Liver (tissue), 9 donors: ENCODE measurements around the gene ZNF492. TPM values are rescaled to one million over a fixed set of nuclear protein-coding genes. Genes with fewer than 3 reads are reported as not detected.

Experiments used
- DNase-seq: peaks from one replicate; pipeline ENCODE4 v3.0.0-alpha.2; 2017; ENCODE audit warnings: low spot score
- H3K27ac ChIP-seq, 2 donors: one replicate each; pipeline ENCODE4 v1.7.0; 2013; ENCODE audit warnings: inconsistent platforms in 2 of 2, low read length in 2 of 2, control low read depth in 1 of 2, low read depth in 1 of 2, mild to moderate bottlenecking in 1 of 2
- H3K27me3 ChIP-seq, 4 donors: one replicate each; pipeline versions ENCODE4 v1.6.1 to v1.7.0; 2013; ENCODE audit warnings: low read length in 3 of 4, inconsistent platforms in 1 of 4, mild to moderate bottlenecking in 1 of 4, moderate library complexity in 1 of 4; ENCODE audit not compliant: control insufficient read depth in 4 of 4, insufficient read depth in 4 of 4
- H3K36me3 ChIP-seq, 4 donors: one replicate each; pipeline versions ENCODE4 v1.6.1 to v1.7.0; 2013; ENCODE audit warnings: low read length in 3 of 4, mild to moderate bottlenecking in 3 of 4, low read depth in 1 of 4, moderate library complexity in 1 of 4; ENCODE audit not compliant: control insufficient read depth in 4 of 4, insufficient read depth in 3 of 4
- H3K4me1 ChIP-seq, 4 donors: one replicate each; pipeline versions ENCODE4 v1.6.1 to v1.7.0; 2013; ENCODE audit warnings: low read length in 3 of 4, mild to moderate bottlenecking in 3 of 4, moderate library complexity in 1 of 4; ENCODE audit not compliant: control insufficient read depth in 4 of 4, insufficient read depth in 4 of 4
- H3K4me3 ChIP-seq, 3 donors: one replicate each; pipeline versions ENCODE4 v1.6.1 to v1.7.0; 2013; ENCODE audit warnings: low read length in 3 of 3, control low read depth in 1 of 3, low read depth in 1 of 3, mild to moderate bottlenecking in 1 of 3
- H3K9ac ChIP-seq, 2 donors: one replicate each; pipeline ENCODE4 v1.7.0; 2013; ENCODE audit warnings: low read length in 2 of 2, mild to moderate bottlenecking in 2 of 2, moderate library complexity in 2 of 2, control low read depth in 1 of 2, low read depth in 1 of 2
- H3K9me3 ChIP-seq, 4 donors: one replicate each; pipeline versions ENCODE4 v1.6.1 to v1.7.0; 2013; ENCODE audit warnings: low read length in 3 of 4; ENCODE audit not compliant: control insufficient read depth in 4 of 4
- ATF3 ChIP-seq: IDR thresholded peaks from 2 replicates; pipeline ENCODE4 v1.6.1; 2016; ENCODE audit warnings: antibody characterized with exemption
- CTCF ChIP-seq: fragments of 150-350 bp; IDR thresholded peaks from 2 replicates; pipeline ENCODE4 v1.5.1; 2017; ENCODE audit warnings: improper control_type of control experiment, low read depth, low read length; ENCODE audit not compliant: missing input control
- EGR1 ChIP-seq, 2 donors: IDR thresholded peaks; 2 replicates each; pipeline ENCODE4 v1.6.1; 2016 to 2018; ENCODE audit warnings: antibody characterized with exemption in 2 of 2, low read depth in 2 of 2
- FOXA1 ChIP-seq: IDR thresholded peaks from 2 replicates; pipeline ENCODE4 v1.6.1; 2016; ENCODE audit warnings: antibody characterized with exemption
- FOXA2 ChIP-seq: IDR thresholded peaks from 2 replicates; pipeline ENCODE4 v1.6.1; 2016; ENCODE audit warnings: antibody characterized with exemption
- GABPA ChIP-seq, 2 donors: IDR thresholded peaks in 1 of 2; conservative IDR thresholded peaks in 1 of 2; 2 replicates each; pipeline ENCODE4 v1.6.1; 2016; ENCODE audit warnings: antibody characterized with exemption in 2 of 2, mild to moderate bottlenecking in 1 of 2, moderate library complexity in 1 of 2
- HNF4A ChIP-seq, 2 donors: conservative IDR thresholded peaks; 2 replicates each; pipeline ENCODE4 v1.6.1; 2016; ENCODE audit warnings: antibody characterized with exemption in 2 of 2, mild to moderate bottlenecking in 2 of 2
- HNF4G ChIP-seq: IDR thresholded peaks from 2 replicates; pipeline ENCODE4 v1.6.1; 2016; ENCODE audit warnings: antibody characterized with exemption
- JUND ChIP-seq, 2 donors: IDR thresholded peaks; 2 replicates each; pipeline ENCODE4 v1.6.1; 2016; ENCODE audit warnings: antibody characterized with exemption in 2 of 2
- NR2F2 ChIP-seq: IDR thresholded peaks from 2 replicates; pipeline ENCODE4 v1.6.1; 2016; ENCODE audit warnings: antibody characterized with exemption
- RAD21 ChIP-seq, 2 donors: IDR thresholded peaks; 2 replicates each; pipeline ENCODE4 v1.6.1; 2016; ENCODE audit warnings: antibody characterized with exemption in 2 of 2, mild to moderate bottlenecking in 2 of 2
- RXRA ChIP-seq, 2 donors: IDR thresholded peaks; 2 replicates each; pipeline ENCODE4 v1.6.1; 2017 to 2018; ENCODE audit warnings: antibody characterized with exemption in 2 of 2, mild to moderate bottlenecking in 1 of 2
- SP1 ChIP-seq: IDR thresholded peaks from 2 replicates; pipeline ENCODE4 v1.6.1; 2018; ENCODE audit warnings: antibody characterized with exemption, mild to moderate bottlenecking
- TAF1 ChIP-seq: conservative IDR thresholded peaks from 2 replicates; pipeline ENCODE4 v1.6.1; 2016; ENCODE audit warnings: antibody characterized with exemption, mild to moderate bottlenecking
- YY1 ChIP-seq: IDR thresholded peaks from 2 replicates; pipeline ENCODE4 v1.6.1; 2016; ENCODE audit warnings: antibody characterized with exemption, mild to moderate bottlenecking
- ZBTB33 ChIP-seq: IDR thresholded peaks from 2 replicates; pipeline ENCODE4 v1.6.1; 2016; ENCODE audit warnings: antibody characterized with exemption
- WGBS: extraction: QIAGEN DNeasy Blood & Tissue Kit; methylation state at CpG from one replicate; pipeline ENCODE4 v1.1.7; 2013; 5-methylcytosine and 5-hydroxymethylcytosine counted together
- polyA plus RNA-seq, 2 donors: library from polyadenylated mRNA; stranded (reverse) in 1 of 2; unstranded in 1 of 2; fragments of 200-250 nt in 1 of 2; fragments of >200 nt in 1 of 2; fragmentation: Nextera tagmentation in 1 of 2; extraction: Ambion mirVana in 1 of 2; gene quantifications; one replicate each; pipeline versions ENCODE4 v1.2.1 to v1.2.3, GENCODE V29; 2013 to 2015
- total RNA-seq, 2 donors: library from RNA; depleted of rRNA; stranded (reverse); fragments of >200 nt; gene quantifications; one replicate each; pipeline ENCODE4 v1.2.3, GENCODE V29; 2014
- TF ChIP-seq, protein P1 (sequence below): IDR thresholded peaks from 2 replicates; pipeline ENCODE4 v1.6.1; 2016; ENCODE audit warnings: antibody characterized with exemption, mild to moderate bottlenecking
- TF ChIP-seq, protein P2 (sequence below): IDR thresholded peaks from 2 replicates; pipeline ENCODE4 v1.6.1; 2016; ENCODE audit warnings: antibody characterized with exemption
- donor health status: healthy.
- donor health status: healthy.
- donor health status: healthy.
- donor health status: healthy.
- donor health status: healthy.

The ZNF492 gene
- total and polyA plus RNA-seq, 4 donors = under 0.01 to 2.4 (median 0.01) TPM; not detected in 1

- TF ChIP-seq, protein P1, sequence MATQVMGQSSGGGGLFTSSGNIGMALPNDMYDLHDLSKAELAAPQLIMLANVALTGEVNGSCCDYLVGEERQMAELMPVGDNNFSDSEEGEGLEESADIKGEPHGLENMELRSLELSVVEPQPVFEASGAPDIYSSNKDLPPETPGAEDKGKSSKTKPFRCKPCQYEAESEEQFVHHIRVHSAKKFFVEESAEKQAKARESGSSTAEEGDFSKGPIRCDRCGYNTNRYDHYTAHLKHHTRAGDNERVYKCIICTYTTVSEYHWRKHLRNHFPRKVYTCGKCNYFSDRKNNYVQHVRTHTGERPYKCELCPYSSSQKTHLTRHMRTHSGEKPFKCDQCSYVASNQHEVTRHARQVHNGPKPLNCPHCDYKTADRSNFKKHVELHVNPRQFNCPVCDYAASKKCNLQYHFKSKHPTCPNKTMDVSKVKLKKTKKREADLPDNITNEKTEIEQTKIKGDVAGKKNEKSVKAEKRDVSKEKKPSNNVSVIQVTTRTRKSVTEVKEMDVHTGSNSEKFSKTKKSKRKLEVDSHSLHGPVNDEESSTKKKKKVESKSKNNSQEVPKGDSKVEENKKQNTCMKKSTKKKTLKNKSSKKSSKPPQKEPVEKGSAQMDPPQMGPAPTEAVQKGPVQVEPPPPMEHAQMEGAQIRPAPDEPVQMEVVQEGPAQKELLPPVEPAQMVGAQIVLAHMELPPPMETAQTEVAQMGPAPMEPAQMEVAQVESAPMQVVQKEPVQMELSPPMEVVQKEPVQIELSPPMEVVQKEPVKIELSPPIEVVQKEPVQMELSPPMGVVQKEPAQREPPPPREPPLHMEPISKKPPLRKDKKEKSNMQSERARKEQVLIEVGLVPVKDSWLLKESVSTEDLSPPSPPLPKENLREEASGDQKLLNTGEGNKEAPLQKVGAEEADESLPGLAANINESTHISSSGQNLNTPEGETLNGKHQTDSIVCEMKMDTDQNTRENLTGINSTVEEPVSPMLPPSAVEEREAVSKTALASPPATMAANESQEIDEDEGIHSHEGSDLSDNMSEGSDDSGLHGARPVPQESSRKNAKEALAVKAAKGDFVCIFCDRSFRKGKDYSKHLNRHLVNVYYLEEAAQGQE = no peak
- TF ChIP-seq, protein P2, sequence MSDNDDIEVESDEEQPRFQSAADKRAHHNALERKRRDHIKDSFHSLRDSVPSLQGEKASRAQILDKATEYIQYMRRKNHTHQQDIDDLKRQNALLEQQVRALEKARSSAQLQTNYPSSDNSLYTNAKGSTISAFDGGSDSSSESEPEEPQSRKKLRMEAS = no peak
These were observed 11.0 kb upstream of the ZNF492 start (continued) for GRCh38 chr19:22622901-22623840.

GRCh38 chr19:22623841-22624221, 10.3 kb upstream of the ZNF492 start:
- Histone ChIP-seq H3K9ac (no peak overlapping the region), H3K27ac (no peak overlapping the region), H3K4me1 (no peaks in the 10 kb centered on the region), H3K27me3 (peaks cover 0 to 4% (median 0%) of the 10 kb centered on the region in 4 donors), H3K36me3 (no peaks in the 10 kb centered on the region), H3K4me3 (no peak overlapping the region), H3K9me3 (peaks cover 2 to 9% (median 2%) of the 10 kb centered on the region in 4 donors)
- TF ChIP-seq FOXA2 (no peak), HNF4G (no peak), RAD21 (IDR thresholded peaks at IDR 0.05) (no peak), HNF4A (conservative IDR thresholded peaks at IDR 0.05) (no peak), RXRA (IDR thresholded peaks at IDR 0.05) (no peak), ATF3 (no peak), JUND (IDR thresholded peaks at IDR 0.05) (no peak), YY1 (no peak), TAF1 (no peak), FOXA1 (no peak), EGR1 (IDR thresholded peaks at IDR 0.05; ENCODE audit: low read depth in 2 of 2) (no peak), GABPA (IDR thresholded peaks at IDR 0.05 in 1 of 2, conservative IDR thresholded peaks at IDR 0.05 in 1 of 2) (no peak), NR2F2 (no peak), CTCF (no peak), SP1 (no peak), ZBTB33 (no peak)
- TF ChIP-seq, protein P2 = no peak
- TF ChIP-seq, protein P1 = no peak
- no peak for DNase-seq
- WGBS = 44% methylated on average over 16 of the region's 16 CpGs
